Measurements from ENCODE around the gene MTMR2. TPM values are rescaled to one million over a fixed set of nuclear protein-coding genes. Genes with fewer than 3 reads are reported as not detected.

Gene MTMR2
- total and polyA plus RNA-seq, 2 donors (not counting 3 experiments of a cell fraction or from before 2014, with no cell fraction given) = 19.5 to 49.5 TPM

DNA sequence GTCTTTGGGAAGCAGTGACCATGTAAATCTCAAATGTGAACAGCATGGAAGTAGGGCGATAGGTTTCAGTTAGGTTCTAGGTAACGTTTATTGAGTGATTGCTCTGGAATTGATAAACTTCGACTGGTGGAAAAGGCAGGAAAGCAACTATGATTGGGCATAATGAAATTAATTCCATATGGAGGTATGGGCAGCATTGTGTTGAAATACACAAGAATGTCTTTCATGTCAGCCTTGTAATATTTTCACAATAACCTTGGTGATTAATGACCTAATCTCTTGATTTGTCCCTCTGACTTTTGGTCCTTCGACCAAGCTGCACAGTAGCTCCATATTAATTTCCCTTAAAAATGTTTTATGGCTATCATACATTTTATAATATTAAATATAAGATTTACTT, 130.8 kb downstream of the MTMR2 start:
- dilution Hi-C loops (cut with MboI; ENCODE audit: extremely low pct_ligation_motif_present, low sequenced_read_pairs) (no loop called here), intact Hi-C loops (cut with micrococcal nuclease) (no loop called here)
- ChIA-PET POLR2A (no interaction called here), CTCF (interaction anchor here (7.1 kb wide), 1 partner anchor 601 kb away, joined by 40 read pairs; no protein-coding TSS in a partner anchor)
- Histone ChIP-seq H3K9me1 (replicated peaks; ENCODE audit: control insufficient read depth, extremely low read depth, insufficient read depth, low read length) (no peaks in the 10 kb centered on the region), H3K4me1 (ENCODE audit: control insufficient read depth, extremely low read depth, insufficient read depth, low read length) (peaks cover 17% of the 10 kb centered on the region), H4K20me1 (replicated peaks; ENCODE audit: control insufficient read depth, extremely low read depth, insufficient read depth, low read length) (no peaks in the 10 kb centered on the region), H3K27me3 (ENCODE audit: control insufficient read depth in 2 of 2, insufficient read depth in 2 of 2, low read length in 2 of 2) (no peaks in the 10 kb centered on the region), H3K4me3 (replicated peaks in 1 of 3; ENCODE audit: insufficient read depth in 1 of 3, low read depth in 1 of 3, low read length in 3 of 3) (no peak overlapping the region), H3K79me2 (ENCODE audit: control insufficient read depth, insufficient read depth, low read length) (peaks cover 58% of the 10 kb centered on the region), H3K27ac (ENCODE audit: insufficient read depth, low read depth, low read length) (no peak overlapping the region), H3K9ac (replicated peaks; ENCODE audit: extremely low read depth, insufficient read depth, low read length) (no peak overlapping the region), H3K4me2 (ENCODE audit: insufficient read depth, low read length) (no peak overlapping the region), H2AFZ (ENCODE audit: low read depth, low read length) (no peak overlapping the region), H3K9me3 (replicated peaks; ENCODE audit: control insufficient read depth, insufficient read depth, low read length) (no peaks in the 10 kb centered on the region), H3K36me3 (ENCODE audit: control insufficient read depth in 2 of 2, extremely low read depth in 1 of 2, insufficient read depth in 2 of 2, low read length in 2 of 2) (no peaks in the 10 kb centered on the region)
- FAIRE-seq = no peak
- DNase-seq (ENCODE audit: low read depth, low spot score) = no peak
- TF ChIP-seq POLR2A (IDR thresholded peaks at IDR 0.05; ENCODE audit: low read depth, low read length) = no peak
- TF ChIP-seq MAX (IDR thresholded peaks at IDR 0.05; ENCODE audit: insufficient read depth, insufficient read length) = no peak
- TF ChIP-seq, protein P1, sequence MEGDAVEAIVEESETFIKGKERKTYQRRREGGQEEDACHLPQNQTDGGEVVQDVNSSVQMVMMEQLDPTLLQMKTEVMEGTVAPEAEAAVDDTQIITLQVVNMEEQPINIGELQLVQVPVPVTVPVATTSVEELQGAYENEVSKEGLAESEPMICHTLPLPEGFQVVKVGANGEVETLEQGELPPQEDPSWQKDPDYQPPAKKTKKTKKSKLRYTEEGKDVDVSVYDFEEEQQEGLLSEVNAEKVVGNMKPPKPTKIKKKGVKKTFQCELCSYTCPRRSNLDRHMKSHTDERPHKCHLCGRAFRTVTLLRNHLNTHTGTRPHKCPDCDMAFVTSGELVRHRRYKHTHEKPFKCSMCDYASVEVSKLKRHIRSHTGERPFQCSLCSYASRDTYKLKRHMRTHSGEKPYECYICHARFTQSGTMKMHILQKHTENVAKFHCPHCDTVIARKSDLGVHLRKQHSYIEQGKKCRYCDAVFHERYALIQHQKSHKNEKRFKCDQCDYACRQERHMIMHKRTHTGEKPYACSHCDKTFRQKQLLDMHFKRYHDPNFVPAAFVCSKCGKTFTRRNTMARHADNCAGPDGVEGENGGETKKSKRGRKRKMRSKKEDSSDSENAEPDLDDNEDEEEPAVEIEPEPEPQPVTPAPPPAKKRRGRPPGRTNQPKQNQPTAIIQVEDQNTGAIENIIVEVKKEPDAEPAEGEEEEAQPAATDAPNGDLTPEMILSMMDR (IDR thresholded peaks at IDR 0.05; ENCODE audit: extremely low read depth in 1 of 2, insufficient read depth in 1 of 2, low read depth in 1 of 2, low read length in 2 of 2) = no peak
- TF ChIP-seq FOS (IDR thresholded peaks at IDR 0.05; ENCODE audit: borderline replicate concordance, insufficient read depth, low read length) = no peak
- no peak for TF ChIP-seq MYC (IDR thresholded peaks at IDR 0.05; ENCODE audit: low read depth, low read length)
- no peak for TF ChIP-seq JUN (IDR thresholded peaks at IDR 0.05; ENCODE audit: borderline replicate concordance, insufficient read depth, insufficient read length, low read depth)
- TF ChIP-seq GATA2 (IDR thresholded peaks at IDR 0.05; ENCODE audit: insufficient read depth, insufficient read length, low read depth, low read length) = no peak
- TF ChIP-seq POLR2AphosphoS5 (IDR thresholded peaks at IDR 0.05; ENCODE audit: insufficient read depth, low read depth, low read length) = no peak
- TF ChIP-seq EZH2 (IDR thresholded peaks at IDR 0.05; ENCODE audit: borderline replicate concordance, low read depth, low read length, severe bottlenecking) = no peak
- BruUV-seq (replicated peaks) = no TSS peak

Measured in endothelial cell of umbilical vein (primary cell).